Chondrocyte (in vitro differentiated cells): ENCODE measurements around the gene MAML2. TPM values are rescaled to one million over a fixed set of nuclear protein-coding genes. Genes with fewer than 3 reads are reported as not detected.

ENCODE experiments used
- DNase-seq: peaks from one replicate; pipeline ENCODE4 v3.0.0; 2021; ENCODE audit warnings: mixed read lengths, low spot score
- H3K27ac Mint-ChIP-seq: one replicate; pipeline ENCODE4 v1.8.0; 2021; ENCODE audit warnings: mild to moderate bottlenecking, moderate library complexity, mixed read lengths; ENCODE audit not compliant: unreplicated experiment
- H3K27me3 Mint-ChIP-seq: 2 replicates; pipeline ENCODE4 v1.8.0; 2021; ENCODE audit warnings: low read depth, mixed read lengths
- H3K36me3 Mint-ChIP-seq: 2 replicates; pipeline ENCODE4 v1.8.0; 2021; ENCODE audit warnings: low read depth, mixed read lengths
- H3K4me1 Mint-ChIP-seq: 2 replicates; pipeline ENCODE4 v1.8.0; 2021; ENCODE audit warnings: low read depth, mild to moderate bottlenecking, mixed read lengths
- H3K4me3 Mint-ChIP-seq: one replicate; pipeline ENCODE4 v1.8.0; 2021; ENCODE audit warnings: mild to moderate bottlenecking, moderate library complexity, mixed read lengths; ENCODE audit not compliant: unreplicated experiment
- H3K9me3 Mint-ChIP-seq: 2 replicates; pipeline ENCODE4 v1.8.0; 2021; ENCODE audit warnings: low read depth, mixed read lengths
- total RNA-seq: library from RNA; stranded (reverse); gene quantifications from 3 replicates; pipeline ENCODE4 v1.2.1, GENCODE V29; 2021
- TF ChIP-seq, protein P1 (sequence below): fragments of 200-600 bp; sonication (generic); IDR thresholded peaks from 2 replicates; pipeline ENCODE4 v1.5.0; 2021; ENCODE audit warnings: antibody characterized with exemption, mild to moderate bottlenecking, moderate library complexity

Gene MAML2
- total RNA-seq, 1 donor from 2014 or later: 19.0 TPM

DNA sequence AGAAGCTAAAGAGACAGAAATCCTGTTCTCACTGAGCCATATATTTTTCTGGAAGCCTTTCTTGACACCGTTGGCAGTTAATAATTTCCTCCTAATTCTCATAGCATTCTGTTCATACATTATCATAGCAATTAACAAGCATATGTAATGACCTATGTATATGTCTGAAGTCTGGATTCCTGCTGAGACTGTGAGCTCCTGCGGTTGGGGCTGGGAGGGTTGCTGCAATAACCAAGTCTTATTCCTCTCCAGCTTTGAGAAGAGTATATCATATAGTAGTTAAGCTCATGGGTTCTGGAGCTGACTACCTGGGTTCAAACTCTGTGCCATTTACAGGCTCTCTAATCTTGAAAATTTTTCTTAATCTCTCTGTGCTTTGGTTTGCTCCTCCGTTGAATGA, 175.2 kb downstream of the MAML2 start:
- H3K4me1 Mint-ChIP-seq: peaks cover 69% of the 10 kb centered on the region
- no peak overlapping the region for H3K4me3 Mint-ChIP-seq
- TF ChIP-seq, protein P1, sequence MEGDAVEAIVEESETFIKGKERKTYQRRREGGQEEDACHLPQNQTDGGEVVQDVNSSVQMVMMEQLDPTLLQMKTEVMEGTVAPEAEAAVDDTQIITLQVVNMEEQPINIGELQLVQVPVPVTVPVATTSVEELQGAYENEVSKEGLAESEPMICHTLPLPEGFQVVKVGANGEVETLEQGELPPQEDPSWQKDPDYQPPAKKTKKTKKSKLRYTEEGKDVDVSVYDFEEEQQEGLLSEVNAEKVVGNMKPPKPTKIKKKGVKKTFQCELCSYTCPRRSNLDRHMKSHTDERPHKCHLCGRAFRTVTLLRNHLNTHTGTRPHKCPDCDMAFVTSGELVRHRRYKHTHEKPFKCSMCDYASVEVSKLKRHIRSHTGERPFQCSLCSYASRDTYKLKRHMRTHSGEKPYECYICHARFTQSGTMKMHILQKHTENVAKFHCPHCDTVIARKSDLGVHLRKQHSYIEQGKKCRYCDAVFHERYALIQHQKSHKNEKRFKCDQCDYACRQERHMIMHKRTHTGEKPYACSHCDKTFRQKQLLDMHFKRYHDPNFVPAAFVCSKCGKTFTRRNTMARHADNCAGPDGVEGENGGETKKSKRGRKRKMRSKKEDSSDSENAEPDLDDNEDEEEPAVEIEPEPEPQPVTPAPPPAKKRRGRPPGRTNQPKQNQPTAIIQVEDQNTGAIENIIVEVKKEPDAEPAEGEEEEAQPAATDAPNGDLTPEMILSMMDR: no peak
- no peaks in the 10 kb centered on the region for H3K36me3 Mint-ChIP-seq
- no peak for DNase-seq
- H3K27me3 Mint-ChIP-seq: no peaks in the 10 kb centered on the region
- H3K27ac Mint-ChIP-seq: no peak overlapping the region
- H3K9me3 Mint-ChIP-seq: no peaks in the 10 kb centered on the region

DNA sequence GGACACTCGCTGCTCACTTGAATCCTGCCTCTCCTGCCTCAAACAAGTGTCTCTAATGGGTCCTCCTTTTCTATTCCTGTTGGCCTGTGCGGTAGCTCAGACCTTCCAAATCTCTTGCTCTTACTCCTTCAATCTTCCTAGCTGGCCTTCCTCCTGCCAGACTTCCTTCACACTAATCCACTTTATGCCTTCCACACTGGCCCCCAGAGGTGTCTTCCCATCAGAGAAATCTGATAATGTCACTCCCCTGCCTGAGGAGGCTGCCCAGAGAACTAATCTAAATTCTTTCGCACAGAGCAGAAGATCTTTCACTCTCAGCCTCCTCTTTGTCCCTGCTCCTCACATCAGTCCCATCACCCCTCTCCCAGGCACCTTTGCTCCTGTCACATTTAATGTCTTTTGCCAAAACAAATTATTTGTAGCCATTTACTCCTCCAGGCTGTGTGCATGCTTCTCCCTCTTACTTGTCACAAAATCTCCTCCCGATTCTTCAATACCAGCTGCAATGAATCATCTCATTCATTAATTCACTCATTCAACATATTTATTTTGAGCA, 175.7 kb downstream of the MAML2 start:
- no peak overlapping the region for H3K4me3 Mint-ChIP-seq
- TF ChIP-seq, protein P1: no peak
- H3K27me3 Mint-ChIP-seq: no peaks in the 10 kb centered on the region
- no peak for DNase-seq
- peaks cover 67% of the 10 kb centered on the region for H3K4me1 Mint-ChIP-seq
- peak overlapping the region; percentile 87 for H3K27ac Mint-ChIP-seq
- no peaks in the 10 kb centered on the region for H3K36me3 Mint-ChIP-seq
- no peaks in the 10 kb centered on the region for H3K9me3 Mint-ChIP-seq

DNA sequence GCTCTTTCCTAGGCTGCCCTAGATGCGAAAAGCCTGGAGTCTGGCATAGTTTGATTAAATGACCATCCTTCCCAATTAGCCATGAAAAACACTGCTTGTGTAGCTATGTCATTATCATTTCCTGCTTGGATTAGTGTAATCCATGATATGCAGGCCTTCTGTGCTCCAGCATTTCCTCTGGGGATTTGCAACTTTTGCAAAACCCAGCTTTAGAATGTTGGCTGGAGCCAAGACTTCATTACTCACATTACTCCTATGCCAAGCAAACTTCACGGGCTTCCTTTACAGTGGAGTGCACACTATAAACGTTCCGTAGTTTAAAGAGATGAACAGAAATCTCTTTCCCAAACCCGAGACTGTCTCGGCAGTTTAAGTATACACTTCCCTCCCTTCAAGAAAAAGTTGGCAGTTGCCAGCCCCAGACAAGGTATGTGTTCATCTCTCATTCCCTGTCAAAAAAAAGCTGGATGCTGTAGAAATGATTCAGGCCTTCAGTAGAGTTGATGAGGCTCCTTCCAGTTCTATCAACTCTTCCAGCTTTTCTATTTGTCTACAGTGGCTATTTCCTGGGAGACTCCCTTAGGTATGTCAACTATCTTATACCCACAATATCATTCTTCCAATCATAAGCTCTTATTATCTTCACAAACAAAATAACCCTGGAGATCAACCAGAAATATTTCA, 180.0 kb downstream of the MAML2 start:
- no peaks in the 10 kb centered on the region for H3K27me3 Mint-ChIP-seq
- H3K36me3 Mint-ChIP-seq: no peaks in the 10 kb centered on the region
- H3K4me1 Mint-ChIP-seq: peaks cover 72% of the 10 kb centered on the region
- TF ChIP-seq, protein P1: no peak
- peak overlapping the region; percentile 26 for H3K4me3 Mint-ChIP-seq
- no peak for DNase-seq
- no peaks in the 10 kb centered on the region for H3K9me3 Mint-ChIP-seq
- peak overlapping the region; percentile 97 for H3K27ac Mint-ChIP-seq

DNA sequence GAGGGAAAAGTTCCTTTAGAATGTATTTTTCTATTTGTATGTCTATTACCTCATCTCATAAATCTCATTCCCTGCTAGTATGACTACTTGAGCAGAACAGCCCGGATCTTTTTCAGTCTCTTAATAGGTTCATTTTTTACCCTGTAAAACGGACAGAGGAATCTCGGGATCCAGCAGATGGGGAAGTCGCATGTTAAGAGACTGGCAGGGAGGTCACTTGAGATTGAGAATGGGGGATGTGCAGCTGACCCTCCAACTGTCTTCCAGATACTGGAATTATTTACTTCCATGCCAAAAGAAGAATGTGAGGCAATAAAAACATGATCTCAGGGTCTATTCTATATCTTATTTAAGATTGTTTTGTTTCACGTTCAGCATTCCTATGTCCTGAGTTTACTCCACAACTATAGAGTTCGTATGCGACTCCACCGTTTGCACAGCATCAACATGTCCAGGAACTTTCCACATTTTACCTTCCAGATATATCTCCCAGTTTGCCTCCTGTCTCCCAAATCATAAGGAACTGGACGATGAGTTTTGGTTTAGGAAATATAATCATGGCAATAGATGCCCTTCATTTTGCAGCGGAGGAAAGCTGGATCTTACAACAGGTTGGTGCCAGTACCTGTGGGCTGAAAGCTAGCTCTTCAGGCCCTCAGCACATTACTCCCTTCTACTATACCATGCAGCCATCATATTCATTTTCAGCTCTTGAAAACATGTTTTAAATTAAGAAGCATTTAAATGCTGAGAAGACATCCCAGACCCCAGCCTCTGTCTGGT, 181.5 kb downstream of the MAML2 start:
- H3K9me3 Mint-ChIP-seq: no peaks in the 10 kb centered on the region
- no peaks in the 10 kb centered on the region for H3K27me3 Mint-ChIP-seq
- H3K4me3 Mint-ChIP-seq: peak overlapping the region; percentile 31
- H3K36me3 Mint-ChIP-seq: no peaks in the 10 kb centered on the region
- H3K27ac Mint-ChIP-seq: peak overlapping the region; percentile 97
- TF ChIP-seq, protein P1: peak; percentile 27
- DNase-seq: no peak
- peaks cover 73% of the 10 kb centered on the region for H3K4me1 Mint-ChIP-seq

DNA sequence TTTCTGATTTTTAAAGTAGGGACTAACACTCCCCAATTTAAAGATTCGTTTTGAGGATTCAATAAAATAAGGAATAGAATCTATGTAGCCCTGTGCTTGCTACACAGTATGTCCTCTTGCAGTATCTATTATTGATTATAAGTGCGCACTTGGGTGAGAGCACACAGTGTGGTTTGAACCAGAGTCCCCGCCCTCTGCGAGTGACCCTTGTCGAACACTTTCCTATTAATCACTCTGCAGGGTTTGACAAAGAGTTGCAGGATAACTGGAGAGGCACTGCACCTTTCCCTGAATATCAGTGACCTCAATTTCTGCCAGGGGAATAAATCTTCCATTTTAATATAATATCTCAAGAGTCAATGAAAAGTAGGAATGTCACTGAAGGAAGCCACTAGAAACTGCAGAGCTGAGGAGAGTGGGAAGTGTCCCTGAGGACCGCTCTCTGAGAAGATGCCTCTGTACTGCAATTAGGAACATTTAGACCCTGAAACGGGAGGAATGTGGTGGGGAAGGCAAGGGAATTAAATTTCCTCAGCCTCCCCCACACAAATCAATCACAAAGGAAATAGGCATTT, 182.2 kb downstream of the MAML2 start:
- Mint-ChIP-seq H3K9me3 (no peaks in the 10 kb centered on the region), H3K4me1 (peaks cover 73% of the 10 kb centered on the region), H3K36me3 (no peaks in the 10 kb centered on the region), H3K27ac (peak overlapping the region; percentile 97), H3K4me3 (peak overlapping the region; percentile 33), H3K27me3 (no peaks in the 10 kb centered on the region)
- TF ChIP-seq, protein P1: no peak
- DNase-seq: no peak
